HG02973 (cell line): ENCODE data around the gene ATXN2.
A peak's percentile ranks its signal among the peaks of the same experiment; 100 is the strongest.
"Not testable (repeated sequence)": the region's sequence is repeated elsewhere in the genome, so short reads cannot be mapped to it uniquely, and the experiment has no call there.

Experiments used
- ATAC-seq: cut with Tn5 transposase; IDR thresholded peaks from one replicate; pipeline ENCODE4 v1.9.1; 2021; ENCODE audit warnings: moderate library complexity; ENCODE audit not compliant: unreplicated experiment

Gene ATXN2

GRCh38 chr12:111598637-111599452 lies at the start of gene ATXN2:
ATXN2 (minus strand) TSS chr12:111599315; CDS start chr12:111599034, 281 bp downstream.
- ATAC-seq, result peak; percentile 46

GRCh38 chr12:111645433-111645832 lies 46.3 kb upstream of the ATXN2 start:
- no peak for ATAC-seq

GRCh38 chr12:111643427-111643826 lies 44.3 kb upstream of the ATXN2 start:
- no peak for ATAC-seq

GRCh38 chr12:111642681-111643426 lies 43.7 kb upstream of the ATXN2 start:
- ATAC-seq, result no peak

GRCh38 chr12:111640506-111640905 lies 41.4 kb upstream of the ATXN2 start:
- ATAC-seq, result no peak

- no peak for ATAC-seq
These were observed 39.4 kb upstream of the ATXN2 start for GRCh38 chr12:111638556-111638955.

GRCh38 chr12:111636209-111636945 lies 37.3 kb upstream of the ATXN2 start:
- ATAC-seq, result no peak

- ATAC-seq, result no peak
These were observed 36.4 kb upstream of the ATXN2 start for GRCh38 chr12:111635524-111635923.

GRCh38 chr12:111628505-111629260 lies 29.6 kb upstream of the ATXN2 start:
- no peak for ATAC-seq

- no peak for ATAC-seq
These were observed 27.1 kb upstream of the ATXN2 start for GRCh38 chr12:111626230-111626629.

- ATAC-seq, result no peak
These were observed 25.4 kb upstream of the ATXN2 start for GRCh38 chr12:111624540-111624939.

- not testable (repeated sequence) for ATAC-seq
These were observed 18.7 kb upstream of the ATXN2 start for GRCh38 chr12:111617841-111618240.

- no peak for ATAC-seq
These were observed 17.1 kb upstream of the ATXN2 start for GRCh38 chr12:111616177-111616623.

- ATAC-seq, result no peak
These were observed 8.1 kb upstream of the ATXN2 start for GRCh38 chr12:111607239-111607638.

- no peak for ATAC-seq
These were observed 7.7 kb upstream of the ATXN2 start for GRCh38 chr12:111606767-111607230.

- ATAC-seq, result no peak
These were observed 7.0 kb upstream of the ATXN2 start for GRCh38 chr12:111605911-111606766.

GRCh38 chr12:111602857-111603256 lies 3.7 kb upstream of the ATXN2 start:
- not testable (repeated sequence) for ATAC-seq

- no peak for ATAC-seq
These were observed 3.2 kb upstream of the ATXN2 start for GRCh38 chr12:111602348-111602747.

- ATAC-seq, result not testable (repeated sequence)
These were observed 1.9 kb upstream of the ATXN2 start for GRCh38 chr12:111600986-111601385.
